A549 (cell line): ENCODE measurements around the gene UGT1A10. TPM values are rescaled to one million over a fixed set of nuclear protein-coding genes. Genes with fewer than 3 reads are reported as not detected.

Experiments used
- ATAC-seq, 2 experiments: fragments of 200-7000 bp in 1 of 2; fragments of >200 bp in 1 of 2; cut with Nextera tagmentation in 1 of 2; cut with Tn5 transposase in 1 of 2; 3 replicates each; pipeline versions ENCODE4 v1.8.0 to v1.9.1; 2018 to 2020; ENCODE audit warnings: mild to moderate bottlenecking in 1 of 2, moderate library complexity in 1 of 2
- CTCF ChIA-PET: fragments of 300-600 bp; sonication (Branson Sonifier 250); formaldehyde crosslinking; extraction: SDS; loops from one replicate; lab custom pipeline; 2021; ENCODE audit warnings: antibody characterized with exemption, inconsistent platforms; lab: Yijun Ruan, JAX
- POLR2A ChIA-PET: fragments of 350-600 bp; formaldehyde crosslinking; extraction: SDS; loops from one replicate; lab custom pipeline; 2021; ENCODE audit warnings: antibody characterized with exemption, inconsistent platforms; lab: Yijun Ruan, JAX
- DNase-seq, 2 experiments: peaks; one replicate each; pipeline versions ENCODE4 v3.0.0 to v3.0.0-alpha.2; 2011 to 2016; ENCODE audit warnings: low read depth in 1 of 2, low spot score in 1 of 2
- FAIRE-seq: peaks from 2 replicates; lab custom pipeline; 2011; peaks lifted over from hg19 to GRCh38; lab: Jason Lieb, UNC
- H3K27ac ChIP-seq, 2 experiments: fragments of >200 bp; sonication (Bioruptor Twin); formaldehyde crosslinking; 3 replicates each; pipeline ENCODE4 v1.5.1; 2016 to 2017
- H3K4me1 ChIP-seq: fragments of >200 bp; sonication (Bioruptor Twin); formaldehyde crosslinking; 3 replicates; pipeline ENCODE4 v1.6.1; 2016
- H3K4me2 ChIP-seq: fragments of >200 bp; sonication (Bioruptor Twin); formaldehyde crosslinking; 3 replicates; pipeline ENCODE4 v1.6.1; 2016
- H3K4me3 ChIP-seq: fragments of >200 bp; sonication (Bioruptor Twin); formaldehyde crosslinking; 3 replicates; pipeline ENCODE4 v1.5.1; 2016
- H3K9me3 ChIP-seq: fragments of >200 bp; sonication (Bioruptor Twin); formaldehyde crosslinking; 3 replicates; pipeline ENCODE4 v1.6.1; 2016
- ATOH8 ChIP-seq: fragments of 250-450 bp; sonication (Bioruptor Pico); IDR thresholded peaks from 2 replicates; pipeline ENCODE4 v1.5.0; 2020; ENCODE audit warnings: low read depth, mild to moderate bottlenecking, moderate library complexity
- BHLHE40 ChIP-seq: IDR thresholded peaks from 2 replicates; pipeline ENCODE4 v1.6.1; 2012; ENCODE audit warnings: low read depth, low read length, inconsistent platforms
- CBX8 ChIP-seq: fragments of 200-600 bp; sonication (generic); IDR thresholded peaks from 2 replicates; pipeline ENCODE4 v1.6.1; 2016
- CEBPB ChIP-seq, 2 experiments: fragments of >200 bp in 1 of 2; sonication (Bioruptor Twin) in 1 of 2; formaldehyde crosslinking in 1 of 2; IDR thresholded peaks; 2 replicates each; pipeline ENCODE4 v1.6.1; 2012 to 2016
- CHD4 ChIP-seq: fragments of 200-600 bp; sonication (generic); IDR thresholded peaks from 2 replicates; pipeline ENCODE4 v1.6.1; 2016; ENCODE audit warnings: antibody characterized with exemption, mild to moderate bottlenecking, borderline replicate concordance
- EHF ChIP-seq: fragments of 250-450 bp; sonication (Bioruptor Pico); IDR thresholded peaks from 2 replicates; pipeline ENCODE4 v1.5.0; 2020; ENCODE audit warnings: mild to moderate bottlenecking
- FOXS1 ChIP-seq: fragments of 250-450 bp; sonication (Bioruptor Pico); IDR thresholded peaks from 2 replicates; pipeline ENCODE4 v1.5.0; 2020; ENCODE audit warnings: mild to moderate bottlenecking, moderate library complexity
- GATA3 ChIP-seq: IDR thresholded peaks from 2 replicates; pipeline ENCODE4 v1.6.1; 2012; ENCODE audit warnings: borderline replicate concordance
- HES2 ChIP-seq: fragments of >200 bp; sonication (Bioruptor Twin); formaldehyde crosslinking; IDR thresholded peaks from 2 replicates; pipeline ENCODE4 v1.6.1; 2016
- HMGXB4 ChIP-seq: fragments of 250-450 bp; sonication (Bioruptor Pico); IDR thresholded peaks from 2 replicates; pipeline ENCODE4 v1.5.0; 2021; ENCODE audit warnings: mild to moderate bottlenecking, moderate library complexity, borderline replicate concordance
- HOXA7 ChIP-seq: fragments of 250-450 bp; sonication (Bioruptor Pico); IDR thresholded peaks from 2 replicates; pipeline ENCODE4 v1.5.0; 2020; ENCODE audit warnings: mild to moderate bottlenecking, moderate library complexity
- HOXB13 ChIP-seq: fragments of 250-450 bp; sonication (Bioruptor Pico); IDR thresholded peaks from 2 replicates; pipeline ENCODE4 v1.5.0; 2020; ENCODE audit warnings: low read depth, mild to moderate bottlenecking, moderate library complexity
- HOXB5 ChIP-seq: fragments of 250-450 bp; sonication (Bioruptor Pico); IDR thresholded peaks from 2 replicates; pipeline ENCODE4 v1.5.0; 2020; ENCODE audit warnings: mild to moderate bottlenecking, moderate library complexity
- MAFK ChIP-seq: fragments of 450-650 bp; IDR thresholded peaks from 2 replicates; pipeline ENCODE4 v1.6.1; 2014; ENCODE audit not compliant: partially characterized antibody
- MAX ChIP-seq: IDR thresholded peaks from 2 replicates; pipeline ENCODE4 v1.6.1; 2012
- MYC ChIP-seq: IDR thresholded peaks from 2 replicates; pipeline ENCODE4 v1.6.1; 2012; ENCODE audit warnings: mild to moderate bottlenecking, inconsistent platforms, low read length, improper control_type of control experiment, borderline replicate concordance
- NFE2L2 ChIP-seq: fragments of 150-350 bp; conservative IDR thresholded peaks from 2 replicates; pipeline ENCODE4 v1.6.1; 2014; ENCODE audit warnings: low read length
- PBX3 ChIP-seq: IDR thresholded peaks from 2 replicates; pipeline ENCODE4 v1.6.1; 2012
- PHF8 ChIP-seq: fragments of 200-600 bp; sonication (generic); IDR thresholded peaks from 2 replicates; pipeline ENCODE4 v1.6.1; 2016; ENCODE audit warnings: low read depth, mild to moderate bottlenecking, antibody characterized with exemption, moderate library complexity, borderline replicate concordance
- POLR2AphosphoS2 ChIP-seq: conservative IDR thresholded peaks from 2 replicates; pipeline ENCODE4 v1.6.1; 2012; ENCODE audit warnings: low read length, improper control_type of control experiment, inconsistent platforms
- RCOR1 ChIP-seq: fragments of 150-350 bp; IDR thresholded peaks from 2 replicates; pipeline ENCODE4 v1.6.1; 2014; ENCODE audit warnings: antibody characterized with exemption, low read length, low read depth
- RFX5 ChIP-seq: fragments of 450-650 bp; IDR thresholded peaks from 2 replicates; pipeline ENCODE4 v1.7.1; 2014; ENCODE audit warnings: antibody characterized with exemption, mild to moderate bottlenecking, moderate library complexity
- RNF2 ChIP-seq: fragments of 200-600 bp; sonication (generic); IDR thresholded peaks from 2 replicates; pipeline ENCODE4 v1.6.1; 2016; ENCODE audit warnings: low read depth, mild to moderate bottlenecking, antibody characterized with exemption, moderate library complexity, borderline replicate concordance
- TFCP2L1 ChIP-seq: fragments of 250-450 bp; sonication (Bioruptor Pico); IDR thresholded peaks from 2 replicates; pipeline ENCODE4 v1.5.0; 2021; ENCODE audit warnings: mild to moderate bottlenecking
- TP53 ChIP-seq: fragments of 250-450 bp; sonication (Bioruptor Pico); IDR thresholded peaks from 2 replicates; pipeline ENCODE4 v1.5.0; 2021; ENCODE audit warnings: mild to moderate bottlenecking, moderate library complexity
- USF2 ChIP-seq: fragments of 450-650 bp; IDR thresholded peaks from 2 replicates; pipeline ENCODE4 v1.6.1; 2014; ENCODE audit warnings: antibody characterized with exemption
- ZNF302 ChIP-seq: fragments of 250-450 bp; sonication (Bioruptor Pico); IDR thresholded peaks from 2 replicates; pipeline ENCODE4 v1.9.0; 2021; ENCODE audit warnings: inconsistent platforms, mild to moderate bottlenecking, moderate library complexity
- WGBS: methylation state at CpG from one replicate; pipeline ENCODE4 v1.1.6; 2017; ENCODE audit errors: missing lambda C conversion rate; 5-methylcytosine and 5-hydroxymethylcytosine counted together
- polyA plus RNA-seq, 4 experiments: library from polyadenylated mRNA; depleted of rRNA in 3 of 4; stranded (reverse); fragments of >200 nt; fragmentation: RNase III in 1 of 4; extraction: RNeasy Plus Mini Kit Qiagen cat#74134 plus additional on column Dnase treatment in 1 of 4; gene quantifications; 2 replicates in 3 of 4; 3 replicates in 1 of 4; pipeline ENCODE4 v1.2.3, GENCODE V29; 2011 to 2017

UGT1A10 gene
- polyA plus RNA-seq, 2 of the 4 experiments (the other 2 are of a cell fraction), result 0.10 TPM; not detected in 1

GRCh38 chr2:233815861-233816260 lies 179.6 kb downstream of the UGT1A10 start:
- Histone ChIP-seq H3K27ac (no peak overlapping the region), H3K4me2 (no peak overlapping the region), H3K4me1 (peaks cover 24% of the 10 kb centered on the region), H3K4me3 (no peak overlapping the region), H3K9me3 (no peaks in the 10 kb centered on the region)
- TF ChIP-seq HOXB13 (CRISPR knock-in tag) (no peak), NFE2L2 (no peak), FOXS1 (CRISPR knock-in tag) (no peak), CBX8 (no peak), RNF2 (no peak), ZNF302 (no peak)
- FAIRE-seq (no peak), DNase-seq (no peak), ATAC-seq (no peak)
- ChIA-PET POLR2A (no interaction called here), CTCF (no interaction called here)
- 84% methylated on average over 6 of the region's 6 CpGs for whole genome bisulfite sequencing

- DNase-seq (no peak), ATAC-seq (no peak), FAIRE-seq (no peak)
- POLR2A ChIA-PET, result no interaction called here
- Histone ChIP-seq H3K4me2 (no peak overlapping the region), H3K9me3 (no peaks in the 10 kb centered on the region), H3K4me3 (no peak overlapping the region), H3K4me1 (peaks cover 24% of the 10 kb centered on the region), H3K27ac (peak overlapping the region; percentile 4 to 81; a peak in 5 of 6 replicates)
- CTCF ChIA-PET, result interaction anchor here (1.0 kb wide), 1 partner anchor 22 kb away, joined by 3 read pairs; no protein-coding TSS in a partner anchor
- TF ChIP-seq HOXA7 (CRISPR knock-in tag) (no peak), MAFK (no peak), TFCP2L1 (CRISPR knock-in tag) (no peak), BHLHE40 (no peak), RNF2 (no peak), TP53 (CRISPR knock-in tag) (no peak), PHF8 (no peak), HOXB5 (CRISPR knock-in tag) (no peak), CEBPB (IDR thresholded peaks at IDR 0.05) (no peak), EHF (CRISPR knock-in tag) (no peak), HES2 (no peak)
- 44% methylated on average over 2 of the region's 2 CpGs for WGBS
Measured at GRCh38 chr2:233816334-233816733, 180.1 kb downstream of the UGT1A10 start.

- no peak for ATAC-seq
- no peak for DNase-seq
- POLR2A ChIA-PET, result no interaction called here
- peak overlapping the region; percentile 4 to 81; a peak in 5 of 6 replicates for H3K27ac ChIP-seq
- CTCF ChIA-PET, result interaction anchor here (1.0 to 1.1 kb wide), 2 partner anchors 16 to 22 kb away, joined by 3 read pairs; no protein-coding TSS in a partner anchor
- no peak overlapping the region for H3K4me3 ChIP-seq
- TF ChIP-seq PBX3 (no peak), RCOR1 (no peak), ATOH8 (no peak), CHD4 (no peak), EHF (CRISPR knock-in tag) (no peak), GATA3 (no peak), POLR2AphosphoS2 (no peak), MAX (no peak), RFX5 (no peak), HMGXB4 (no peak), HES2 (no peak), MYC (no peak), CBX8 (no peak), NFE2L2 (no peak), CEBPB (IDR thresholded peaks at IDR 0.05) (no peak), USF2 (no peak)
- H3K9me3 ChIP-seq, result no peaks in the 10 kb centered on the region
- H3K4me1 ChIP-seq, result peaks cover 24% of the 10 kb centered on the region
- no peak for FAIRE-seq
- H3K4me2 ChIP-seq, result no peak overlapping the region
- 92% methylated on average over 4 of the region's 4 CpGs for WGBS
Measured at GRCh38 chr2:233816771-233817170, 180.5 kb downstream of the UGT1A10 start.
